Measurements from ENCODE around the gene CITED2. TPM values are rescaled to one million over a fixed set of nuclear protein-coding genes. Genes with fewer than 3 reads are reported as not detected.
A peak's percentile ranks its signal among the peaks of the same experiment; 100 is the strongest.

CITED2 gene
- total RNA-seq, 1 donor from 2014 or later: 449 TPM

DNA sequence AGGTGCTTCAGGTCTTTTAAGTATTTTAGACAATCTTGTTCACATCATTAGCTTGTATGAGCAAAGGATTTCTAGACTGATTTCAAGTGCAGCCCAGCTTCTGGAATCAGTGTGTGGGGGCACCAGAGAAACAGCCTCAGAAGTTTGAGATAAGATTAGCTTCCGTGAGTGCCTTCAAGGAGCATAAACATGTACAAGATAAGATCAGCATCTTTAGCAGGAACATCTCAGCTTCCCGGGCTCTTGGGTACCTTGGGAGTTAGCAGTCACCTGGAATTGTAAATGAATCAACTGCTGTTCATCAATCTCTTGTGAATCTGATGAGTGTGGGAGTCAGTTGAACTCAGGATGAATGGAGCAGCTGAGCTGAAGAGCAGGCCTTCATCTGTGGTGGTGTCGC is 12.0 kb upstream of the CITED2 start:
- H3K4me3 Mint-ChIP-seq (ENCODE audit: unreplicated experiment): no peak overlapping the region
- Histone ChIP-seq H3K27me3 (ENCODE audit: insufficient read depth, low read length) (no peaks in the 10 kb centered on the region), H3K36me3 (ENCODE audit: insufficient read depth, low read length) (no peaks in the 10 kb centered on the region), H3K4me1 (ENCODE audit: insufficient read depth, low read length) (no peaks in the 10 kb centered on the region), H3K4me2 (ENCODE audit: low read length) (no peak overlapping the region), H3K79me2 (ENCODE audit: insufficient read depth, low read length) (no peaks in the 10 kb centered on the region), H2AFZ (ENCODE audit: low read depth, low read length) (no peak overlapping the region), H3K9ac (ENCODE audit: low read length) (no peak overlapping the region), H3K27ac (ENCODE audit: low read depth, low read length) (no peak overlapping the region), H4K20me1 (ENCODE audit: insufficient read depth, low read length) (no peaks in the 10 kb centered on the region), H3K4me3 (ENCODE audit: insufficient read depth, low read depth, low read length) (no peak overlapping the region), H3K9me3 (ENCODE audit: insufficient read depth, low read depth, low read length) (no peaks in the 10 kb centered on the region)
- H3K36me3 Mint-ChIP-seq (ENCODE audit: low read depth, unreplicated experiment): no peaks in the 10 kb centered on the region
- no peaks in the 10 kb centered on the region for H3K9me3 Mint-ChIP-seq (ENCODE audit: unreplicated experiment)
- FAIRE-seq (no peak), DNase-seq (ENCODE audit: low read depth) (no peak)
- no peaks in the 10 kb centered on the region for H3K4me1 Mint-ChIP-seq (ENCODE audit: low read depth, unreplicated experiment)
- no peak overlapping the region for H3K27ac Mint-ChIP-seq (ENCODE audit: unreplicated experiment)
- no peaks in the 10 kb centered on the region for H3K27me3 Mint-ChIP-seq (ENCODE audit: low read depth, unreplicated experiment)
- TF ChIP-seq, protein P1, sequence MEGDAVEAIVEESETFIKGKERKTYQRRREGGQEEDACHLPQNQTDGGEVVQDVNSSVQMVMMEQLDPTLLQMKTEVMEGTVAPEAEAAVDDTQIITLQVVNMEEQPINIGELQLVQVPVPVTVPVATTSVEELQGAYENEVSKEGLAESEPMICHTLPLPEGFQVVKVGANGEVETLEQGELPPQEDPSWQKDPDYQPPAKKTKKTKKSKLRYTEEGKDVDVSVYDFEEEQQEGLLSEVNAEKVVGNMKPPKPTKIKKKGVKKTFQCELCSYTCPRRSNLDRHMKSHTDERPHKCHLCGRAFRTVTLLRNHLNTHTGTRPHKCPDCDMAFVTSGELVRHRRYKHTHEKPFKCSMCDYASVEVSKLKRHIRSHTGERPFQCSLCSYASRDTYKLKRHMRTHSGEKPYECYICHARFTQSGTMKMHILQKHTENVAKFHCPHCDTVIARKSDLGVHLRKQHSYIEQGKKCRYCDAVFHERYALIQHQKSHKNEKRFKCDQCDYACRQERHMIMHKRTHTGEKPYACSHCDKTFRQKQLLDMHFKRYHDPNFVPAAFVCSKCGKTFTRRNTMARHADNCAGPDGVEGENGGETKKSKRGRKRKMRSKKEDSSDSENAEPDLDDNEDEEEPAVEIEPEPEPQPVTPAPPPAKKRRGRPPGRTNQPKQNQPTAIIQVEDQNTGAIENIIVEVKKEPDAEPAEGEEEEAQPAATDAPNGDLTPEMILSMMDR (IDR thresholded peaks at IDR 0.05; ENCODE audit: insufficient read depth, low read depth, low read length): no peak
- TF ChIP-seq EZH2 (IDR thresholded peaks at IDR 0.05; ENCODE audit: insufficient read depth, low read length): no peak

DNA sequence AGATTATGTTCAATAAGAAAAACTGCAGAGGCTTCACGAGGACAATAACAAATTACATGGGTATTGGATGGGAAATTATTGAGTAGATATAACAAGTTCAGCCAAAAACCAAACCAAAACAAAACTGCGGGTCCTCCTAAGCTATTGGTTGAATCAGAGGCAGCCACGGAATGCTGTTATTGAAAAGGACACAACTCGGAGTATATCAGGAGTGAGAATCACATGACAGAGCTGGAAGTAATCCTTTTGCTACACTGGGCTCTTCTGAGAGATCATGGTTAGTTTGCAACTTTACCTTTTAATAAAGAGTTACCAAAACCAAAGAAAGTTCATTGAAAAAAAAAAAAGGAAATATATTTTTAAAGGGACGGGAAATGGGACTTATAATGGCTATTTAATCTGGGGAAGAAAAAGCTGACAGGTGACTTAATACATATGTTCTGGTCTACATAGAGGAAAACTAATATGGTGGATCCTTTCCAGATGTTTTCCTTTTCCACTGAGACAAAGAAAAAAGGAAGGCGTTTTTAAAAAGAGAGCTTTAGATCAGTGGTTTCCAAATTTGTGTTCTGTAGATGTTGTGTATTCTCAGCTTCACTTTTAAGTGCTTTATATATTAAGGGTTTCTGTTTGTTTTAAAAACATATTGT is 6.9 kb upstream of the CITED2 start:
- H3K9me3 Mint-ChIP-seq (ENCODE audit: unreplicated experiment): no peaks in the 10 kb centered on the region
- Histone ChIP-seq H3K79me2 (ENCODE audit: insufficient read depth, low read length) (no peaks in the 10 kb centered on the region), H3K9me3 (ENCODE audit: insufficient read depth, low read depth, low read length) (no peaks in the 10 kb centered on the region), H3K9ac (ENCODE audit: low read length) (no peak overlapping the region), H3K4me1 (ENCODE audit: insufficient read depth, low read length) (peaks cover 13% of the 10 kb centered on the region), H3K4me3 (ENCODE audit: insufficient read depth, low read depth, low read length) (no peak overlapping the region), H3K27ac (ENCODE audit: low read depth, low read length) (no peak overlapping the region), H4K20me1 (ENCODE audit: insufficient read depth, low read length) (no peaks in the 10 kb centered on the region), H3K27me3 (ENCODE audit: insufficient read depth, low read length) (no peaks in the 10 kb centered on the region), H2AFZ (ENCODE audit: low read depth, low read length) (no peak overlapping the region), H3K36me3 (ENCODE audit: insufficient read depth, low read length) (no peaks in the 10 kb centered on the region), H3K4me2 (ENCODE audit: low read length) (no peak overlapping the region)
- peaks cover 18% of the 10 kb centered on the region for H3K4me1 Mint-ChIP-seq (ENCODE audit: low read depth, unreplicated experiment)
- TF ChIP-seq EZH2 (IDR thresholded peaks at IDR 0.05; ENCODE audit: insufficient read depth, low read length): no peak
- TF ChIP-seq, protein P1 (IDR thresholded peaks at IDR 0.05; ENCODE audit: insufficient read depth, low read depth, low read length): no peak
- no peaks in the 10 kb centered on the region for H3K27me3 Mint-ChIP-seq (ENCODE audit: low read depth, unreplicated experiment)
- H3K27ac Mint-ChIP-seq (ENCODE audit: unreplicated experiment): no peak overlapping the region
- DNase-seq (ENCODE audit: low read depth): peak; percentile 52
- FAIRE-seq: no peak
- no peaks in the 10 kb centered on the region for H3K36me3 Mint-ChIP-seq (ENCODE audit: low read depth, unreplicated experiment)
- no peak overlapping the region for H3K4me3 Mint-ChIP-seq (ENCODE audit: unreplicated experiment)

DNA sequence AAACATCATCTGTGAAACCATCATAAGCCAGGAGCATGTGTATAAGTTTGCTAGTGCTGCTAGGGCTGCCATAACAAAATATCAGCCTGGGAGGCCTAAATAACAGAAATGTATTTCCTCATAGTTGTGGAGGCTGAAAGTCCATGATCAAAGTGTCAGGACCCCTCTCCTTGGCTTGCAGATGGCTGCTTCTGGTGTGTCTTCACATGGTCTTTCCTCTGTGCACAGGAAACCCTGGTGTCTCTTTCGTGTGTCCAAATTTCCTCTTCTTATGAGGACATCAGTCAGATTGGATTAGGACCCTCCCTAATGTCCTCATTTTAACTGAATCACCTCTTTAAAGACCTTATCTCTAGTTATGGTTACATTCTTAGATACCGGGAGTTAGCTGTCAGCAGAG is 6.2 kb upstream of the CITED2 start:
- H4K20me1 ChIP-seq (ENCODE audit: insufficient read depth, low read length): no peaks in the 10 kb centered on the region
- peaks cover 22% of the 10 kb centered on the region for H3K4me1 Mint-ChIP-seq (ENCODE audit: low read depth, unreplicated experiment)
- H3K36me3 ChIP-seq (ENCODE audit: insufficient read depth, low read length): no peaks in the 10 kb centered on the region
- H3K4me3 Mint-ChIP-seq (ENCODE audit: unreplicated experiment): no peak overlapping the region
- DNase-seq (ENCODE audit: low read depth) (no peak), FAIRE-seq (no peak)
- H3K9ac ChIP-seq (ENCODE audit: low read length): no peak overlapping the region
- H3K79me2 ChIP-seq (ENCODE audit: insufficient read depth, low read length): no peaks in the 10 kb centered on the region
- TF ChIP-seq EZH2 (IDR thresholded peaks at IDR 0.05; ENCODE audit: insufficient read depth, low read length): no peak
- TF ChIP-seq, protein P1 (IDR thresholded peaks at IDR 0.05; ENCODE audit: insufficient read depth, low read depth, low read length): no peak
- H3K27ac ChIP-seq (ENCODE audit: low read depth, low read length): no peak overlapping the region
- no peaks in the 10 kb centered on the region for H3K9me3 ChIP-seq (ENCODE audit: insufficient read depth, low read depth, low read length)
- H3K4me1 ChIP-seq (ENCODE audit: insufficient read depth, low read length): peaks cover 18% of the 10 kb centered on the region
- no peaks in the 10 kb centered on the region for H3K27me3 Mint-ChIP-seq (ENCODE audit: low read depth, unreplicated experiment)
- H3K27me3 ChIP-seq (ENCODE audit: insufficient read depth, low read length): no peaks in the 10 kb centered on the region
- H3K27ac Mint-ChIP-seq (ENCODE audit: unreplicated experiment): no peak overlapping the region
- no peaks in the 10 kb centered on the region for H3K36me3 Mint-ChIP-seq (ENCODE audit: low read depth, unreplicated experiment)
- H2AFZ ChIP-seq (ENCODE audit: low read depth, low read length): no peak overlapping the region
- no peak overlapping the region for H3K4me2 ChIP-seq (ENCODE audit: low read length)
- H3K9me3 Mint-ChIP-seq (ENCODE audit: unreplicated experiment): no peaks in the 10 kb centered on the region
- H3K4me3 ChIP-seq (ENCODE audit: insufficient read depth, low read depth, low read length): no peak overlapping the region
